Measurements from ENCODE around the gene FGF9. TPM values are rescaled to one million over a fixed set of nuclear protein-coding genes. Genes with fewer than 3 reads are reported as not detected.

FGF9 gene
- total RNA-seq, 1 experiment from 2014 or later: not detected

DNA sequence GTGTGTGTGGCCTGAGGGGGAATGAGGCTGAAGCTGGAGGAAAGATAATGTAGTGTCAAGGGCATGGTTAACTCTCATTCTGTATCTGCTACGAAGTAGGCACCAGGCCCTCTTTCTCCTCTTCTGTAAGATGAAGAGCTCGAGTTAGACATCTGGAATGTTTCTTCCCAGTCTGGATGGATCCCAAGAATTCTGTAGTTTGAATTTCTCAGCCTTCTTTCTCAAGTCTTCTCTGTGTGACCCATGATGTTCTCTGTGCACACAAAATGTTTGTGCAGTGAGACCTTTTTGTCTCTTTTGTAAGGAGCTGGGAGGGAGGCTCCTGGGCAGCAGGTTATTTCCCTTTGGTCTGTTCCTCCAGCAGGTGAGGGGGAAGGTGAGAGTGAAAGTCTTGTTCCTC lies 13.7 kb downstream of the FGF9 start:
- ATAC-seq (no peak), DNase-seq (no peak)
- Histone ChIP-seq H3K9me2 (replicated peaks; ENCODE audit: low read length) (no peaks in the 10 kb centered on the region), H4K20me1 (ENCODE audit: low read length) (no peaks in the 10 kb centered on the region), H3K27me3 (ENCODE audit: low read length) (peaks cover 17% of the 10 kb centered on the region; the same call in 1 of the 2 replicates), H3K4me3 (ENCODE audit: low read length) (no peak overlapping the region), H3K36me3 (ENCODE audit: low read depth, low read length) (no peaks in the 10 kb centered on the region), H3K9ac (ENCODE audit: low read length) (no peak overlapping the region), H3K9me3 (ENCODE audit: low read length) (no peaks in the 10 kb centered on the region), H3K79me2 (ENCODE audit: low read length) (no peaks in the 10 kb centered on the region), H3K4me2 (ENCODE audit: low read length) (no peak overlapping the region), H2AFZ (ENCODE audit: low read length) (no peak overlapping the region), H3K4me1 (ENCODE audit: insufficient read depth, low read length) (peaks cover 6% of the 10 kb centered on the region), H3K27ac (ENCODE audit: low read length) (no peak overlapping the region), H3F3A (ENCODE audit: low read length, unreplicated experiment) (no peaks in the 10 kb centered on the region)
- ChIA-PET CTCF (no interaction called here), POLR2A (ENCODE audit: unreplicated experiment) (no interaction called here)
- BruUV-seq (replicated peaks): no TSS peak
- intact Hi-C loops (cut with micrococcal nuclease): no loop called here
- TF ChIP-seq EZH2 (IDR thresholded peaks at IDR 0.05; ENCODE audit: low read length, unreplicated experiment): no peak

DNA sequence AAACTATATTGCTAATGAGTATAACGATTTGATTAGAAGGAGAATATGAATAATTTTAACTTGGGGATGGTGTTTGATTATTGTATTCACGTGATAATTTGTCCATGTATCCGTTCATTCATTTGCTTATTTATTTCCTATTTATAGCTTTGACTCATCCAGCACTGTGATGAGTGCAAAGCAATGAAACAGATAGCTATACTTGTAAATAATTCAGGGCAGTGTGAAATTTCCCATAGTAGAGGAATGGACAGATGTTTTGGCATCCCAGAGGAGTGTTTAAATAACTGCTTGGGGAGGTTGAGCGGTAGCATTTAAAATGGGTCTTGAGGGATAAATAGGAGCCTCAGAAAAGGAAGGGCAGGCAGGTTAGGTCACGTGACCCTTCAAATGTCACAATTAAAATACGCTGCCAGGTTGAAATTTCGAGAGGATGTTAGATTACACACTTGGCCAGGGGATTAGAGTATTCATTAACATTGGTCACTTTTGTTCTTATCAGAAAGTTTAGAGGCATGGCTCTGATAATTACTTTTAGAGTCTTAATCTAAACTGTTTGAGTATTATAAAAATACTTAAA lies 14.7 kb downstream of the FGF9 start:
- Histone ChIP-seq H3K4me3 (ENCODE audit: low read length) (no peak overlapping the region), H3K27me3 (ENCODE audit: low read length) (peaks cover 25% of the 10 kb centered on the region), H3K4me2 (ENCODE audit: low read length) (no peak overlapping the region), H3K4me1 (ENCODE audit: insufficient read depth, low read length) (peaks cover 6% of the 10 kb centered on the region), H2AFZ (ENCODE audit: low read length) (no peak overlapping the region), H3F3A (ENCODE audit: low read length, unreplicated experiment) (no peaks in the 10 kb centered on the region), H3K36me3 (ENCODE audit: low read depth, low read length) (no peaks in the 10 kb centered on the region), H3K79me2 (ENCODE audit: low read length) (no peaks in the 10 kb centered on the region), H3K27ac (ENCODE audit: low read length) (no peak overlapping the region), H3K9me2 (replicated peaks; ENCODE audit: low read length) (no peaks in the 10 kb centered on the region), H3K9me3 (ENCODE audit: low read length) (no peaks in the 10 kb centered on the region), H3K9ac (ENCODE audit: low read length) (no peak overlapping the region), H4K20me1 (ENCODE audit: low read length) (no peaks in the 10 kb centered on the region)
- intact Hi-C loops (cut with micrococcal nuclease): no loop called here
- ChIA-PET POLR2A (ENCODE audit: unreplicated experiment) (no interaction called here), CTCF (no interaction called here)
- no peak for ATAC-seq
- BruUV-seq (replicated peaks): no TSS peak
- DNase-seq: no peak
- TF ChIP-seq EZH2phosphoT487 (IDR thresholded peaks at IDR 0.05; ENCODE audit: borderline replicate concordance, low read length) (no peak), EZH2 (IDR thresholded peaks at IDR 0.05; ENCODE audit: low read length, unreplicated experiment) (no peak)
- TF ChIP-seq, protein P1, sequence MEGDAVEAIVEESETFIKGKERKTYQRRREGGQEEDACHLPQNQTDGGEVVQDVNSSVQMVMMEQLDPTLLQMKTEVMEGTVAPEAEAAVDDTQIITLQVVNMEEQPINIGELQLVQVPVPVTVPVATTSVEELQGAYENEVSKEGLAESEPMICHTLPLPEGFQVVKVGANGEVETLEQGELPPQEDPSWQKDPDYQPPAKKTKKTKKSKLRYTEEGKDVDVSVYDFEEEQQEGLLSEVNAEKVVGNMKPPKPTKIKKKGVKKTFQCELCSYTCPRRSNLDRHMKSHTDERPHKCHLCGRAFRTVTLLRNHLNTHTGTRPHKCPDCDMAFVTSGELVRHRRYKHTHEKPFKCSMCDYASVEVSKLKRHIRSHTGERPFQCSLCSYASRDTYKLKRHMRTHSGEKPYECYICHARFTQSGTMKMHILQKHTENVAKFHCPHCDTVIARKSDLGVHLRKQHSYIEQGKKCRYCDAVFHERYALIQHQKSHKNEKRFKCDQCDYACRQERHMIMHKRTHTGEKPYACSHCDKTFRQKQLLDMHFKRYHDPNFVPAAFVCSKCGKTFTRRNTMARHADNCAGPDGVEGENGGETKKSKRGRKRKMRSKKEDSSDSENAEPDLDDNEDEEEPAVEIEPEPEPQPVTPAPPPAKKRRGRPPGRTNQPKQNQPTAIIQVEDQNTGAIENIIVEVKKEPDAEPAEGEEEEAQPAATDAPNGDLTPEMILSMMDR (conservative IDR thresholded peaks at IDR 0.05; ENCODE audit: low read depth, low read length): no peak

DNA sequence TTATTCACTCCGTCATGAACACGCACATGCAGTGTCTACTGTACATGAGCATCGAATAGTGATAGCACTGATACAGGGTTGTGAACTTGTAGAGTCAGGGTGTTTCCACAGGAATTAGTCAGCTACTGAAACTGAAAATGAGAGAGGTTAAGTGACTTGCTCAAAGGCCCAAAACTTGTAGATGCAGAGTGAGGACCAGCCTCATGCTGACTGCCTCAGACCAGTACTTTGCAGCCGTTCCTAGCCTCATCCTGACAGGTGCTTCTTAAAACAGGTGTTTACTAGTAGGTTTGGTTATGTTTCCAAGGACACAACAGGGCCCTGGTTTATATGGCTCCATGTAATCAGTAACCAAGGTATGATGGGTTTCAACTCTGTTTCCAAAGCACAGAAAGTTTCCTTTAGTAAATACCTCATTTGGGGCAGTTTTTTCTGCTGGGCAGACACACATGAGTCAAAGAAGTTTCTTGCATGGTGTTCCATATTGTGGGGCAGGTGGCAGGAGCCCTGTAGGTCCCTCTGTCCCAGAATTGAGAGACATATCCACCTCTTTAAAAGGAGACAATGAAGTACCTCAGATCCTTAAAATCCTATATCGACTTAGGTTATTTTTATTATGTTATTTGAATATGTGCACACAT lies 16.0 kb downstream of the FGF9 start:
- no peak for DNase-seq
- H3K36me3 ChIP-seq (ENCODE audit: low read depth, low read length): no peaks in the 10 kb centered on the region
- H3K9ac ChIP-seq (ENCODE audit: low read length): no peak overlapping the region
- BruUV-seq (replicated peaks): no TSS peak
- H4K20me1 ChIP-seq (ENCODE audit: low read length): no peaks in the 10 kb centered on the region
- no peaks in the 10 kb centered on the region for H3K9me2 ChIP-seq (replicated peaks; ENCODE audit: low read length)
- ATAC-seq: no peak
- TF ChIP-seq, protein P1 (conservative IDR thresholded peaks at IDR 0.05; ENCODE audit: low read depth, low read length): no peak
- TF ChIP-seq EZH2phosphoT487 (IDR thresholded peaks at IDR 0.05; ENCODE audit: borderline replicate concordance, low read length): no peak
- no peak overlapping the region for H3K4me2 ChIP-seq (ENCODE audit: low read length)
- ChIA-PET POLR2A (ENCODE audit: unreplicated experiment) (no interaction called here), CTCF (no interaction called here)
- no peak overlapping the region for H3K4me3 ChIP-seq (ENCODE audit: low read length)
- H3K27me3 ChIP-seq (ENCODE audit: low read length): peaks cover 37% of the 10 kb centered on the region
- no peak overlapping the region for H3K27ac ChIP-seq (ENCODE audit: low read length)
- no peak overlapping the region for H2AFZ ChIP-seq (ENCODE audit: low read length)
- H3K79me2 ChIP-seq (ENCODE audit: low read length): no peaks in the 10 kb centered on the region
- no peaks in the 10 kb centered on the region for H3K9me3 ChIP-seq (ENCODE audit: low read length)
- no peaks in the 10 kb centered on the region for H3F3A ChIP-seq (ENCODE audit: low read length, unreplicated experiment)
- H3K4me1 ChIP-seq (ENCODE audit: insufficient read depth, low read length): peaks cover 6% of the 10 kb centered on the region
- intact Hi-C loops (cut with micrococcal nuclease): no loop called here
